ENCODE data around the gene DOCK3. TPM values are rescaled to one million over a fixed set of nuclear protein-coding genes. Genes with fewer than 3 reads are reported as not detected.
"Not testable (repeated sequence)": the region's sequence is repeated elsewhere in the genome, so short reads cannot be mapped to it uniquely, and the experiment has no call there.

The DOCK3 gene
- total RNA-seq, 1 experiment from 2014 or later: 0.15 TPM

DNA sequence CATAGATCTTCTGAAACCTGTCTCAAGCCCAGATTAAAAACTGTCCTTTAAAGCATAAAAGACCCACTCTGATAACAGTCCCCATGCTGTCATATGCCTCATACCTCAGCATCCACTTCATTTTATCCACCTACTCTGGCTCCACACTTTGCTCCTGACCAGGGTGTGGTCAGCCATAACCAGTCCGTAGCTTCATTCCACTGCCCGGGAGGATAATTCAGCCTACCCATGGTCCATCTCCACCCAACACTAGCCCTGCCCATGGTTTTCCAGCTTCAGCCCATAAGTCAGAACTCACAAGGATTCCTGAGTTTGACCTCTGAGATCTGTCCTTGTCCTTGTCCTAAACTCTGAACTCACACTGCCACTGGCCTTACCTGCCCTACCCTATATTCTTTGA is 448.2 kb downstream of the DOCK3 start:
- H3K9me2 ChIP-seq (replicated peaks; ENCODE audit: low read length): no peaks in the 10 kb centered on the region
- H3F3A ChIP-seq (ENCODE audit: low read length, unreplicated experiment): no peaks in the 10 kb centered on the region
- H3K4me3 ChIP-seq (ENCODE audit: low read length): no peak overlapping the region
- no peaks in the 10 kb centered on the region for H4K20me1 ChIP-seq (ENCODE audit: low read length)
- ChIA-PET CTCF (no interaction called here), POLR2A (ENCODE audit: unreplicated experiment) (no interaction called here)
- H3K4me2 ChIP-seq (ENCODE audit: low read length): no peak overlapping the region
- H3K27ac ChIP-seq (ENCODE audit: low read length): no peak overlapping the region
- BruUV-seq (replicated peaks): no TSS peak
- intact Hi-C loops (cut with micrococcal nuclease): no loop called here
- H3K9me3 ChIP-seq (ENCODE audit: low read length): no peaks in the 10 kb centered on the region
- H3K9ac ChIP-seq (ENCODE audit: low read length): no peak overlapping the region
- no peaks in the 10 kb centered on the region for H3K4me1 ChIP-seq (ENCODE audit: insufficient read depth, low read length)
- peaks cover 48% of the 10 kb centered on the region for H3K27me3 ChIP-seq (ENCODE audit: low read length)
- H2AFZ ChIP-seq (ENCODE audit: low read length): no peak overlapping the region
- TF ChIP-seq EZH2phosphoT487 (IDR thresholded peaks at IDR 0.05; ENCODE audit: borderline replicate concordance, low read length) (no peak), EZH2 (IDR thresholded peaks at IDR 0.05; ENCODE audit: low read length, unreplicated experiment) (no peak)
- TF ChIP-seq, protein P1, sequence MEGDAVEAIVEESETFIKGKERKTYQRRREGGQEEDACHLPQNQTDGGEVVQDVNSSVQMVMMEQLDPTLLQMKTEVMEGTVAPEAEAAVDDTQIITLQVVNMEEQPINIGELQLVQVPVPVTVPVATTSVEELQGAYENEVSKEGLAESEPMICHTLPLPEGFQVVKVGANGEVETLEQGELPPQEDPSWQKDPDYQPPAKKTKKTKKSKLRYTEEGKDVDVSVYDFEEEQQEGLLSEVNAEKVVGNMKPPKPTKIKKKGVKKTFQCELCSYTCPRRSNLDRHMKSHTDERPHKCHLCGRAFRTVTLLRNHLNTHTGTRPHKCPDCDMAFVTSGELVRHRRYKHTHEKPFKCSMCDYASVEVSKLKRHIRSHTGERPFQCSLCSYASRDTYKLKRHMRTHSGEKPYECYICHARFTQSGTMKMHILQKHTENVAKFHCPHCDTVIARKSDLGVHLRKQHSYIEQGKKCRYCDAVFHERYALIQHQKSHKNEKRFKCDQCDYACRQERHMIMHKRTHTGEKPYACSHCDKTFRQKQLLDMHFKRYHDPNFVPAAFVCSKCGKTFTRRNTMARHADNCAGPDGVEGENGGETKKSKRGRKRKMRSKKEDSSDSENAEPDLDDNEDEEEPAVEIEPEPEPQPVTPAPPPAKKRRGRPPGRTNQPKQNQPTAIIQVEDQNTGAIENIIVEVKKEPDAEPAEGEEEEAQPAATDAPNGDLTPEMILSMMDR (conservative IDR thresholded peaks at IDR 0.05; ENCODE audit: low read depth, low read length): no peak
- DNase-seq (no peak), ATAC-seq (no peak)
- H3K79me2 ChIP-seq (ENCODE audit: low read length): no peaks in the 10 kb centered on the region
- H3K36me3 ChIP-seq (ENCODE audit: low read depth, low read length): no peaks in the 10 kb centered on the region

DNA sequence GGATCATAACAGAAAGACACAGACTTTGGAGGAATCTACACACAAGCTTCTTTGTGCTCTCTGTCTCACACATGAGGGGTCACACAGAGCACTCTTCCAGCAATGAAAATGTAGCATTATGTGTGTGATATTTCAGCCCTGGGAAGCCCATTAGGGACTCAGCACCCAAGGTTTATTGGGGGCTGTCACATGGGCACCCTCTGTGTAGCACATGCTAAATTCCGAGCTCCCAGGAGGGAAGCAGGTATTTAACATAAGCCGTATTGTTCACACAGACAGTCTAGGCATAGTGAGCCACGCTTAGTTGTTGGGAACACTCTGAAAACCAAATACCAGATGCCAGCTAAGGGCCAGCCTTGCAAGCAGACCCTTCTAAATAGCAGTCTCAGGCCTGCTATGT is 448.8 kb downstream of the DOCK3 start:
- H3K27ac ChIP-seq (ENCODE audit: low read length): no peak overlapping the region
- H3K36me3 ChIP-seq (ENCODE audit: low read depth, low read length): no peaks in the 10 kb centered on the region
- H3K79me2 ChIP-seq (ENCODE audit: low read length): no peaks in the 10 kb centered on the region
- no peak overlapping the region for H3K4me2 ChIP-seq (ENCODE audit: low read length)
- no peaks in the 10 kb centered on the region for H3K4me1 ChIP-seq (ENCODE audit: insufficient read depth, low read length)
- intact Hi-C loops (cut with micrococcal nuclease): no loop called here
- TF ChIP-seq, protein P1 (conservative IDR thresholded peaks at IDR 0.05; ENCODE audit: low read depth, low read length): no peak
- no peak for TF ChIP-seq EZH2phosphoT487 (IDR thresholded peaks at IDR 0.05; ENCODE audit: borderline replicate concordance, low read length)
- no peak for TF ChIP-seq EZH2 (IDR thresholded peaks at IDR 0.05; ENCODE audit: low read length, unreplicated experiment)
- H4K20me1 ChIP-seq (ENCODE audit: low read length): no peaks in the 10 kb centered on the region
- H3K9me3 ChIP-seq (ENCODE audit: low read length): no peaks in the 10 kb centered on the region
- CTCF ChIA-PET: no interaction called here
- no peaks in the 10 kb centered on the region for H3F3A ChIP-seq (ENCODE audit: low read length, unreplicated experiment)
- H3K4me3 ChIP-seq (ENCODE audit: low read length): no peak overlapping the region
- H3K9me2 ChIP-seq (replicated peaks; ENCODE audit: low read length): no peaks in the 10 kb centered on the region
- no TSS peak for BruUV-seq (replicated peaks)
- DNase-seq (no peak), ATAC-seq (no peak)
- POLR2A ChIA-PET (ENCODE audit: unreplicated experiment): no interaction called here
- no peak overlapping the region for H2AFZ ChIP-seq (ENCODE audit: low read length)
- no peak overlapping the region for H3K9ac ChIP-seq (ENCODE audit: low read length)
- H3K27me3 ChIP-seq (ENCODE audit: low read length): peaks cover 48% of the 10 kb centered on the region

DNA sequence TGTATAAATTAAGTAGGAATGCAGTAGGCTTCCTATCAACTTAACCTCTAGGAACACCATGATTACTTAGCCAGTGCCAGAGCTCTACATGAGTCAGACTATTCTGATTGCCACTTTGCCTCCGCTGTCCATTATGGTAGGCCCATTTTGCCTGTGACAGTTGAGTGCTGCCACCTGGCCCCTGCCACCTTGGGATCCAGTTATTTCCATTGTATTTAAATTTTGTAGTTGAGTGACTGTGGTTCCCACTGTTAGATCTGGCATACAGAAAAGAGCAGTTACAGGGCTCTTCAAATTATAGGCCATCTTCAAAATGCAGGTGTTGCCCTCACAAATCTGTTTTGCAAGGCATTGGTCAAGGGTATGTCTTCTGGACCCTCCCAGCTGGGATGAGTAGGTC is 456.9 kb downstream of the DOCK3 start:
- H4K20me1 ChIP-seq (ENCODE audit: low read length); H3K9me3 ChIP-seq (ENCODE audit: low read length); H3K79me2 ChIP-seq (ENCODE audit: low read length); H3K4me3 ChIP-seq (ENCODE audit: low read length); H3F3A ChIP-seq (ENCODE audit: low read length, unreplicated experiment); H3K4me2 ChIP-seq (ENCODE audit: low read length); intact Hi-C loops (cut with micrococcal nuclease); H2AFZ ChIP-seq (ENCODE audit: low read length); DNase-seq; ATAC-seq; H3K27ac ChIP-seq (ENCODE audit: low read length); CTCF ChIA-PET; BruUV-seq (replicated peaks); H3K36me3 ChIP-seq (ENCODE audit: low read depth, low read length); H3K4me1 ChIP-seq (ENCODE audit: insufficient read depth, low read length); H3K9me2 ChIP-seq (replicated peaks; ENCODE audit: low read length); POLR2A ChIA-PET (ENCODE audit: unreplicated experiment); H3K9ac ChIP-seq (ENCODE audit: low read length); H3K27me3 ChIP-seq (ENCODE audit: low read length): not testable (repeated sequence)

All from PC-3 (cell line).